Esophagus muscularis mucosa (tissue), 3 donors: Measurements from ENCODE around the gene ENG.

Experiments
- POLR2AphosphoS5 ChIP-seq, 2 donors: sonication (generic); formaldehyde crosslinking; IDR thresholded peaks; one replicate each; pipeline ENCODE4 v1.6.1; 2017; ENCODE audit warnings: antibody characterized with exemption in 2 of 2
- TF ChIP-seq, protein P1 (sequence below), 3 experiments: fragments of 200-600 bp in 2 of 3; fragments of 450-650 bp in 1 of 3; sonication (generic) in 2 of 3; IDR thresholded peaks; one replicate each; pipeline ENCODE4 v1.5.1; 2017 to 2019; ENCODE audit warnings: antibody characterized with exemption in 3 of 3, mild to moderate bottlenecking in 2 of 3, moderate library complexity in 1 of 3

DNA sequence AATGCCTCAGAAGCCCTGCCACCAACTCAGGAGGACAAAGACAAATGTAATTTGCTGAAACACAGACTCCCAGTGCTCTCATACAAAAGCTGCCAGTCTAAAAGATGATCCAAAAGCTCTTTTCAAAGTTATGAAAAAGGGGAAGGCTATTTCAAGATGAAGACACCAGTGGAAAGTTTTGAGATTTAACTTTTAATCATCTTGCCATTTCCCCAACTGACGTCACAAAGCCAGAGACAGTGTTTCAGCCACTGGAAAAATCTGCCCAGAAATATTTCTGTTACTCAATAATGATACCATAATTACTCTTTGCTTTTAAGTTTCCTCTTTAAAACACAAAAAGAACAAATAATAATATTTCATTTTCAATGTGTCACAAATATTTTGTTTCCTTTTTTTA, 20.9 kb downstream of the ENG start:
- TF ChIP-seq, protein P1, sequence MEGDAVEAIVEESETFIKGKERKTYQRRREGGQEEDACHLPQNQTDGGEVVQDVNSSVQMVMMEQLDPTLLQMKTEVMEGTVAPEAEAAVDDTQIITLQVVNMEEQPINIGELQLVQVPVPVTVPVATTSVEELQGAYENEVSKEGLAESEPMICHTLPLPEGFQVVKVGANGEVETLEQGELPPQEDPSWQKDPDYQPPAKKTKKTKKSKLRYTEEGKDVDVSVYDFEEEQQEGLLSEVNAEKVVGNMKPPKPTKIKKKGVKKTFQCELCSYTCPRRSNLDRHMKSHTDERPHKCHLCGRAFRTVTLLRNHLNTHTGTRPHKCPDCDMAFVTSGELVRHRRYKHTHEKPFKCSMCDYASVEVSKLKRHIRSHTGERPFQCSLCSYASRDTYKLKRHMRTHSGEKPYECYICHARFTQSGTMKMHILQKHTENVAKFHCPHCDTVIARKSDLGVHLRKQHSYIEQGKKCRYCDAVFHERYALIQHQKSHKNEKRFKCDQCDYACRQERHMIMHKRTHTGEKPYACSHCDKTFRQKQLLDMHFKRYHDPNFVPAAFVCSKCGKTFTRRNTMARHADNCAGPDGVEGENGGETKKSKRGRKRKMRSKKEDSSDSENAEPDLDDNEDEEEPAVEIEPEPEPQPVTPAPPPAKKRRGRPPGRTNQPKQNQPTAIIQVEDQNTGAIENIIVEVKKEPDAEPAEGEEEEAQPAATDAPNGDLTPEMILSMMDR (IDR thresholded peaks at IDR 0.05): no peak
- TF ChIP-seq POLR2AphosphoS5 (IDR thresholded peaks at IDR 0.05): no peak
